ENCODE measurements around the gene DLEC1.
A peak's percentile ranks its signal among the peaks of the same experiment; 100 is the strongest.

GRCh38 chr3:38003371-38003816 is 35.6 kb upstream of the DLEC1 start:
- TF ChIP-seq CTCF (IDR thresholded peaks at IDR 0.05) (peak; percentile 32 to 76 (median 54)), POLR2A (IDR thresholded peaks at IDR 0.05) (no peak)
